CD14-positive monocyte (primary cell): ENCODE results near the gene LUZP1. TPM values are rescaled to one million over a fixed set of nuclear protein-coding genes. Genes with fewer than 3 reads are reported as not detected.

ENCODE experiments used
- DNase-seq, 3 donors: peaks; one replicate each; pipeline ENCODE4 v3.0.0-alpha.2; 2011 to 2022
- H2AFZ ChIP-seq: 2 replicates; pipeline ENCODE4 v1.6.0; 2012; ENCODE audit warnings: mild to moderate bottlenecking, low read depth, low read length, inconsistent platforms; ENCODE audit not compliant: insufficient read depth, poor library complexity, severe bottlenecking
- H3K27ac ChIP-seq, 2 donors: 1 replicate in 1 of 2; 2 replicates in 1 of 2; pipeline ENCODE4 v1.5.1; 2012 to 2013; ENCODE audit warnings: low read length in 2 of 2, control low read depth in 1 of 2, inconsistent platforms in 1 of 2, low read depth in 1 of 2, mild to moderate bottlenecking in 1 of 2
- H3K27me3 ChIP-seq, 2 donors: one replicate each; pipeline versions ENCODE4 v1.6.0 to v1.6.1; 2011 to 2013; ENCODE audit warnings: low read length in 2 of 2; ENCODE audit not compliant: control insufficient read depth in 2 of 2, insufficient read depth in 2 of 2
- H3K36me3 ChIP-seq, 2 donors: replicated peaks in 1 of 2; 1 replicate in 1 of 2; 2 replicates in 1 of 2; pipeline versions ENCODE4 v1.5.1 to v1.6.1; 2012 to 2013; ENCODE audit warnings: low read length in 2 of 2, control low read depth in 1 of 2, inconsistent platforms in 1 of 2, mild to moderate bottlenecking in 1 of 2; ENCODE audit not compliant: insufficient read depth in 2 of 2, control insufficient read depth in 1 of 2
- H3K4me1 ChIP-seq, 2 donors: 1 replicate in 1 of 2; 2 replicates in 1 of 2; pipeline versions ENCODE4 v1.5.1 to v1.6.1; 2012 to 2013; ENCODE audit warnings: low read length in 2 of 2, control low read depth in 1 of 2, inconsistent platforms in 1 of 2, mild to moderate bottlenecking in 1 of 2, moderate library complexity in 1 of 2; ENCODE audit not compliant: insufficient read depth in 2 of 2, control insufficient read depth in 1 of 2
- H3K4me2 ChIP-seq: replicated peaks from 2 replicates; pipeline ENCODE3; 2012; ENCODE audit warnings: low read length, moderate library complexity, mild to moderate bottlenecking; ENCODE audit not compliant: poor library complexity, severe bottlenecking; ENCODE audit errors: extremely low read depth
- H3K4me3 ChIP-seq, 3 experiments: fragments of 200-600 bp in 1 of 3; sonication (generic) in 1 of 3; replicated peaks in 1 of 3; 1 replicate in 2 of 3; 2 replicates in 1 of 3; pipeline ENCODE4 v1.5.1; 2011 to 2013; ENCODE audit warnings: low read length in 3 of 3, mild to moderate bottlenecking in 3 of 3, control low read depth in 2 of 3, low read depth in 2 of 3, inconsistent platforms in 1 of 3, moderate library complexity in 1 of 3
- H3K79me2 ChIP-seq: 2 replicates; pipeline ENCODE4 v1.6.0; 2012; ENCODE audit warnings: mild to moderate bottlenecking, control low read depth, inconsistent platforms, low read length, moderate library complexity; ENCODE audit not compliant: insufficient read depth
- H3K9ac ChIP-seq: 2 replicates; pipeline ENCODE4 v1.6.0; 2017; ENCODE audit warnings: low read length, mild to moderate bottlenecking; ENCODE audit not compliant: insufficient read depth, poor library complexity, severe bottlenecking
- H3K9me3 ChIP-seq, 2 donors: replicated peaks in 1 of 2; 1 replicate in 1 of 2; 2 replicates in 1 of 2; pipeline versions ENCODE4 v1.5.1 to v1.6.1; 2012 to 2013; ENCODE audit warnings: low read length in 2 of 2, control low read depth in 1 of 2; ENCODE audit not compliant: control insufficient read depth in 1 of 2, insufficient read depth in 1 of 2
- H4K20me1 ChIP-seq: 2 replicates; pipeline ENCODE4 v1.6.0; 2012; ENCODE audit warnings: mild to moderate bottlenecking, low read length, control low read depth, moderate library complexity; ENCODE audit not compliant: insufficient read depth
- H3K27ac Mint-ChIP-seq, 7 donors: one replicate each; pipeline ENCODE4 v1.8.0; 2020; ENCODE audit warnings: mild to moderate bottlenecking in 7 of 7, mixed read lengths in 7 of 7, moderate library complexity in 6 of 7, inconsistent platforms in 2 of 7
- H3K27me3 Mint-ChIP-seq, 3 donors: one replicate each; pipeline ENCODE4 v1.8.0; 2021 to 2022; ENCODE audit warnings: low read depth in 3 of 3, mild to moderate bottlenecking in 3 of 3, mixed read lengths in 3 of 3, moderate library complexity in 3 of 3, inconsistent platforms in 1 of 3
- H3K36me3 Mint-ChIP-seq, 2 donors: one replicate each; pipeline ENCODE4 v1.8.0; 2020; ENCODE audit warnings: mixed read lengths in 2 of 2, inconsistent platforms in 1 of 2, mild to moderate bottlenecking in 1 of 2
- H3K4me1 Mint-ChIP-seq: one replicate; pipeline ENCODE4 v1.8.0; 2020; ENCODE audit warnings: mild to moderate bottlenecking, mixed read lengths
- H3K4me3 Mint-ChIP-seq, 2 donors: one replicate each; pipeline ENCODE4 v1.8.0; 2020; ENCODE audit warnings: mild to moderate bottlenecking in 2 of 2, mixed read lengths in 2 of 2, moderate library complexity in 1 of 2
- H3K9me3 Mint-ChIP-seq, 7 donors: one replicate each; pipeline ENCODE4 v1.8.0; 2020 to 2022; ENCODE audit warnings: mixed read lengths in 7 of 7, mild to moderate bottlenecking in 6 of 7, moderate library complexity in 6 of 7, inconsistent platforms in 2 of 7
- WGBS: methylation state at CpG from one replicate; pipeline ENCODE4 v1.1.5; 2013; ENCODE audit warnings: missing lambda C conversion rate; ENCODE audit not compliant: insufficient coverage; 5-methylcytosine and 5-hydroxymethylcytosine counted together
- intact Hi-C, 2 donors: fragments of 100-400 bp; cut with micrococcal nuclease; formaldehyde crosslinking; loops; one replicate each; pipeline versions ENCODE4 v1.15.0 to v1.15.1; 2023
- polyA plus RNA-seq, 3 donors: library from polyadenylated mRNA; depleted of rRNA in 1 of 3; unstranded in 2 of 3; stranded (reverse) in 1 of 3; fragments of 300-500 nt in 2 of 3; fragments of >200 nt in 1 of 3; fragmentation: Illumina TruSeq in 2 of 3; gene quantifications; 1 replicate in 2 of 3; 2 replicates in 1 of 3; pipeline ENCODE4 v1.2.3, GENCODE V29; 2012 to 2021
- TF ChIP-seq, protein P1 (sequence below): fragments of 200-600 bp; IDR thresholded peaks from one replicate; pipeline ENCODE4 v1.8.0; 2022; ENCODE audit warnings: antibody characterized with exemption, mild to moderate bottlenecking

LUZP1 gene
- polyA plus RNA-seq, 3 donors = 4.4 to 8.7 (median 5.8) TPM

GRCh38 chr1:23171181-23171755 is 2.6 kb upstream of the LUZP1 start:
- H3K9ac ChIP-seq = no peak overlapping the region
- H3K4me3 Mint-ChIP-seq = no peak overlapping the region

DNA sequence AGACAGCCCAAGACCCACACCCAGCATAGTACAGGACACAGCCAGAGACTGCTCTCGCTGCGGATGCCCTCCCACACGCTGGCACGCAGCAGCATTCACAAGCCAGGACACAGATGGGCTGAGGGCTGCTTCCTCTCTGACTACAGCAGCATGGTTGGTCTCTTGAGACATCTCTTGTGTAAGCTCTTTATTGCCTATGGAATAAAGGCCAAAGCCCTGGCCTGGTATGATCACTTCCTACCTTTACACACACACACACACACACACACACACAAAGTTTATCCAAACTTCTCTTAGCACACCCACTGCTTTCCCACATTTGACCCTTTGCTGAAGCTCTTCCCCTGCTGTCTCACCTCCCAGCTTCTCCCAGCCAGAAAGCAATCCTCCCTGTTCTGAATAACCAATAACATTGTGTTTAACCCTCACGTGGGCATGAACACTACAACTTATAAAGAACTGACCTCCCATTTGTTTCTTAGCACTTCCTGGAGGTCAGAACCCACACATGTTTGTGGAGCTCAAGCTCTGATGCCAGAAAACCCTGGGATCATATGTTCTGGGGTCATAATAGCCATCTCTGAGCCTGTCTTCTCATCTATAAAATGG is 1.2 kb upstream of the LUZP1 start:
- H3K9me3 ChIP-seq = no peaks in the 10 kb centered on the region
- peaks cover 0 to 8% of the 10 kb centered on the region in 2 donors for H3K27me3 ChIP-seq
- H3K4me2 ChIP-seq = peak overlapping the region; percentile 77
- intact Hi-C loops = loop anchor here in 1 of 2 donors (5.0 kb wide), 1 partner anchor 63 kb away; no protein-coding TSS in a partner anchor
- TF ChIP-seq, protein P1, sequence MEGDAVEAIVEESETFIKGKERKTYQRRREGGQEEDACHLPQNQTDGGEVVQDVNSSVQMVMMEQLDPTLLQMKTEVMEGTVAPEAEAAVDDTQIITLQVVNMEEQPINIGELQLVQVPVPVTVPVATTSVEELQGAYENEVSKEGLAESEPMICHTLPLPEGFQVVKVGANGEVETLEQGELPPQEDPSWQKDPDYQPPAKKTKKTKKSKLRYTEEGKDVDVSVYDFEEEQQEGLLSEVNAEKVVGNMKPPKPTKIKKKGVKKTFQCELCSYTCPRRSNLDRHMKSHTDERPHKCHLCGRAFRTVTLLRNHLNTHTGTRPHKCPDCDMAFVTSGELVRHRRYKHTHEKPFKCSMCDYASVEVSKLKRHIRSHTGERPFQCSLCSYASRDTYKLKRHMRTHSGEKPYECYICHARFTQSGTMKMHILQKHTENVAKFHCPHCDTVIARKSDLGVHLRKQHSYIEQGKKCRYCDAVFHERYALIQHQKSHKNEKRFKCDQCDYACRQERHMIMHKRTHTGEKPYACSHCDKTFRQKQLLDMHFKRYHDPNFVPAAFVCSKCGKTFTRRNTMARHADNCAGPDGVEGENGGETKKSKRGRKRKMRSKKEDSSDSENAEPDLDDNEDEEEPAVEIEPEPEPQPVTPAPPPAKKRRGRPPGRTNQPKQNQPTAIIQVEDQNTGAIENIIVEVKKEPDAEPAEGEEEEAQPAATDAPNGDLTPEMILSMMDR = no peak
- peak overlapping the region; percentile 47 to 97 (median 89) for H3K27ac Mint-ChIP-seq
- peaks cover 0 to 1% (median 0%) of the 10 kb centered on the region in 7 donors for H3K9me3 Mint-ChIP-seq
- peak; percentile 71 to 77 (median 76) for DNase-seq
- peaks cover 22 to 25% of the 10 kb centered on the region in 2 donors for H3K4me1 ChIP-seq
- no peaks in the 10 kb centered on the region for H3K36me3 Mint-ChIP-seq
- peak overlapping the region; percentile 82 to 99 for H3K4me3 Mint-ChIP-seq
- peaks cover 30% of the 10 kb centered on the region for H3K79me2 ChIP-seq
- H3K27ac ChIP-seq = peak overlapping the region; percentile 40 to 58
- H3K36me3 ChIP-seq = no peaks in the 10 kb centered on the region
- peaks cover 28% of the 10 kb centered on the region for H4K20me1 ChIP-seq
- WGBS = 3% methylated on average over 3 of the region's 5 CpGs
- H2AFZ ChIP-seq = peak overlapping the region; percentile 83
- H3K4me1 Mint-ChIP-seq = peaks cover 31% of the 10 kb centered on the region
- no peak overlapping the region for H3K9ac ChIP-seq
- peaks cover 3 to 16% (median 9%) of the 10 kb centered on the region in 3 donors for H3K27me3 Mint-ChIP-seq
- H3K4me3 ChIP-seq = peak overlapping the region in 1 of 3 experiments; percentile 92

More at GRCh38 chr1:23171181-23171755, 2.6 kb upstream of the LUZP1 start:
- TF ChIP-seq, protein P1 = no peak
- no peak for DNase-seq
- peaks cover 0 to under 1% (median 0%) of the 10 kb centered on the region in 7 donors for H3K9me3 Mint-ChIP-seq
- H2AFZ ChIP-seq = no peak overlapping the region
- peaks cover under 1 to 20% (median 15%) of the 10 kb centered on the region in 3 donors for H3K27me3 Mint-ChIP-seq
- H3K4me1 Mint-ChIP-seq = peaks cover 30% of the 10 kb centered on the region
- no peak overlapping the region for H3K27ac ChIP-seq
- 100% methylated on average over 1 of the region's 4 CpGs for whole genome bisulfite sequencing
- no peaks in the 10 kb centered on the region for H3K9me3 ChIP-seq
- H3K79me2 ChIP-seq = peaks cover 16% of the 10 kb centered on the region
- peaks cover 22 to 25% of the 10 kb centered on the region in 2 donors for H3K4me1 ChIP-seq
- no peak overlapping the region for H3K4me2 ChIP-seq
- H3K36me3 Mint-ChIP-seq = no peaks in the 10 kb centered on the region
- H3K27ac Mint-ChIP-seq = no peak overlapping the region
- H4K20me1 ChIP-seq = peaks cover 14% of the 10 kb centered on the region
- no peak overlapping the region for H3K4me3 ChIP-seq
- H3K27me3 ChIP-seq = peaks cover 3 to 13% of the 10 kb centered on the region in 2 donors
- H3K36me3 ChIP-seq = no peaks in the 10 kb centered on the region
- intact Hi-C loops = no loop called here
